GM19438 (cell line): Measurements from ENCODE around the gene DHODH.
"Not testable (repeated sequence)": the region's sequence is repeated elsewhere in the genome, so short reads cannot be mapped to it uniquely, and the experiment has no call there.

Experiments used
- ATAC-seq: cut with Tn5 transposase; IDR thresholded peaks from one replicate; pipeline ENCODE4 v1.9.1; 2021; ENCODE audit warnings: low read depth; ENCODE audit not compliant: unreplicated experiment

The DHODH gene

GRCh38 chr16:72008424-72009216 lies at the start of gene DHODH:
DHODH (plus strand) TSS chr16:72008744; CDS start chr16:72008765, 21 bp downstream.
- peak; percentile 99 for ATAC-seq

GRCh38 chr16:71961066-71962039 lies 47.2 kb upstream of the DHODH start:
- no peak for ATAC-seq

- ATAC-seq: no peak
Measured at GRCh38 chr16:71963125-71963875, 45.2 kb upstream of the DHODH start.

GRCh38 chr16:71965223-71965622 lies 43.3 kb upstream of the DHODH start:
- ATAC-seq: no peak

GRCh38 chr16:71966932-71967331 lies 41.6 kb upstream of the DHODH start:
- ATAC-seq: no peak

GRCh38 chr16:71969353-71969752 lies 39.2 kb upstream of the DHODH start:
- ATAC-seq: no peak

GRCh38 chr16:71971571-71971970 lies 37.0 kb upstream of the DHODH start:
- ATAC-seq: no peak

GRCh38 chr16:71972356-71972755 lies 36.2 kb upstream of the DHODH start:
- ATAC-seq: no peak

GRCh38 chr16:71973001-71973400 lies 35.5 kb upstream of the DHODH start:
- ATAC-seq: no peak

- ATAC-seq: no peak
Measured at GRCh38 chr16:71974068-71974818, 34.3 kb upstream of the DHODH start.

- no peak for ATAC-seq
Measured at GRCh38 chr16:71985262-71985974, 23.1 kb upstream of the DHODH start.

- ATAC-seq: no peak
Measured at GRCh38 chr16:71986131-71986530, 22.4 kb upstream of the DHODH start.

- no peak for ATAC-seq
Measured at GRCh38 chr16:71995038-71995437, 13.5 kb upstream of the DHODH start.

- not testable (repeated sequence) for ATAC-seq
Measured at GRCh38 chr16:71997578-71997977, 11.0 kb upstream of the DHODH start.

- ATAC-seq: no peak
Measured at GRCh38 chr16:72001180-72001874, 7.2 kb upstream of the DHODH start.

- ATAC-seq: no peak
Measured at GRCh38 chr16:72002619-72003018, 5.9 kb upstream of the DHODH start.

GRCh38 chr16:72008065-72008423 lies 500 bp upstream of the DHODH start:
- ATAC-seq: not testable (repeated sequence)

GRCh38 chr16:72009779-72010178 lies 1.2 kb downstream of the DHODH start:
- no peak for ATAC-seq

GRCh38 chr16:72012607-72013006 lies 4.1 kb downstream of the DHODH start:
- no peak for ATAC-seq
